Heart right ventricle (tissue), 16 donors: ENCODE results near the gene TM2D1. TPM values are rescaled to one million over a fixed set of nuclear protein-coding genes. Genes with fewer than 3 reads are reported as not detected.

Experiments used
- ATAC-seq, 8 donors: fragments of 200-7000 bp; cut with Tn5 transposase; one replicate each; pipeline ENCODE4 v1.9.1; 2020; ENCODE audit warnings: mild to moderate bottlenecking in 8 of 8, moderate library complexity in 8 of 8, moderate number of reproducible peaks in 1 of 8
- DNase-seq, 2 donors: peaks; one replicate each; pipeline ENCODE4 v3.0.0-alpha.2; 2020
- H3K27ac ChIP-seq, 10 donors: fragments of 200-600 bp; sonication (generic) in 2 of 10; one replicate each; pipeline versions ENCODE4 v1.5.0 to v1.8.0; 2020 to 2022; ENCODE audit warnings: mild to moderate bottlenecking in 3 of 10
- H3K27me3 ChIP-seq, 7 donors: fragments of 200-600 bp; one replicate each; pipeline ENCODE4 v1.8.0; 2021 to 2022; ENCODE audit warnings: mild to moderate bottlenecking in 2 of 7
- H3K36me3 ChIP-seq, 9 donors: fragments of 200-600 bp; sonication (generic) in 1 of 9; one replicate each; pipeline versions ENCODE4 v1.5.0 to v1.8.0; 2020 to 2022; ENCODE audit warnings: mild to moderate bottlenecking in 2 of 9
- H3K4me1 ChIP-seq, 9 donors: fragments of 200-600 bp; sonication (generic) in 1 of 9; one replicate each; pipeline versions ENCODE4 v1.5.0 to v1.8.0; 2020 to 2022; ENCODE audit warnings: mild to moderate bottlenecking in 4 of 9
- H3K4me3 ChIP-seq, 10 donors: fragments of 200-600 bp; sonication (generic) in 2 of 10; one replicate each; pipeline versions ENCODE4 v1.5.0 to v1.8.0; 2020 to 2022; ENCODE audit warnings: mild to moderate bottlenecking in 7 of 10, moderate library complexity in 2 of 10
- H3K9me3 ChIP-seq, 11 donors: fragments of 200-600 bp in 10 of 11; sonication (generic) in 2 of 11; one replicate each; pipeline versions ENCODE4 v1.5.0 to v1.8.0; 2013 to 2022; ENCODE audit warnings: mild to moderate bottlenecking in 2 of 11, control low read depth in 1 of 11, moderate library complexity in 1 of 11
- WGBS, 2 donors: extraction: QIAGEN DNeasy Blood & Tissue Kit; methylation state at CpG; one replicate each; pipeline ENCODE4 v1.1.7; 2013; ENCODE audit warnings: inconsistent platforms in 1 of 2; 5-methylcytosine and 5-hydroxymethylcytosine counted together
- intact Hi-C, 10 donors: fragments of 100-400 bp; cut with DNase I; formaldehyde crosslinking; loops; one replicate each; pipeline versions ENCODE4 v1.11.1 to v1.14.2; 2022
- polyA plus RNA-seq, 2 donors: library from polyadenylated mRNA; stranded (reverse); fragments of 200-250 nt; gene quantifications; one replicate each; pipeline ENCODE4 v1.2.3, GENCODE V29; 2013
- total RNA-seq, 10 donors: library from RNA; stranded (reverse); fragmentation: NEBNext Ultra II Directional in 3 of 10; extraction: Animal tissue kit (Norgen Biotek cat#: 25700) in 3 of 10; gene quantifications; one replicate each; pipeline versions ENCODE4 v1.2.1 to v1.2.4, GENCODE V29; 2021 to 2023
- TF ChIP-seq, protein P1 (sequence below), 9 donors: fragments of 200-600 bp; sonication (generic) in 2 of 9; IDR thresholded peaks; one replicate each; pipeline versions ENCODE4 v1.5.0 to v1.8.0; 2021 to 2022; ENCODE audit warnings: antibody characterized with exemption in 9 of 9, mild to moderate bottlenecking in 5 of 9, moderate library complexity in 1 of 9
- donor health status: Arrhythmogenic right ventricular cardiomyopathy.
- donor health status: ischemic (EF 13 %, LVEDD 7.1; RV severe dilation, severe dysfunction).
- donor health status: healthy with polysubstance abuse.
- donor health status: DM: no; HTN: yes; CAD: no.
- donor health status: DM: no; HTN: no; CAD: no.
- donor health status: ischemic (EF 25% LVEDD 6.9; RV normal size, moderate dysfunction).
- donor health status: ischemic (EF 25% LVEDD 5.7; RV mildly dilated, moderate dysfunction).
- donor health status: healthy.
- donor health status: DM: yes; HTN: yes; CAD: no.
- donor health status: Ischemic cardiomyopathy.
- donor health status: ischemic (EF 35%, LVEDD 5.7; RV mildly dilated, moderate dysfunction).
- donor health status: nonischemic (EF 11% LVEDD 7.7; RV severe dilation, severe dysfunction).
- donor health status: DM: yes; HTN: yes; CAD: no.
- donor health status: PGD.
- donor health status: ischemic (EF 29% LVEDD 5.4; RV normal size, mild dysfunction).
- donor health status: nonischemic (EF 23%, LVEDD 6.1; RV moderate dilation, normal function).

Gene TM2D1
- total and polyA plus RNA-seq, 12 donors: 12.9 to 44.7 (median 36.2) TPM

DNA sequence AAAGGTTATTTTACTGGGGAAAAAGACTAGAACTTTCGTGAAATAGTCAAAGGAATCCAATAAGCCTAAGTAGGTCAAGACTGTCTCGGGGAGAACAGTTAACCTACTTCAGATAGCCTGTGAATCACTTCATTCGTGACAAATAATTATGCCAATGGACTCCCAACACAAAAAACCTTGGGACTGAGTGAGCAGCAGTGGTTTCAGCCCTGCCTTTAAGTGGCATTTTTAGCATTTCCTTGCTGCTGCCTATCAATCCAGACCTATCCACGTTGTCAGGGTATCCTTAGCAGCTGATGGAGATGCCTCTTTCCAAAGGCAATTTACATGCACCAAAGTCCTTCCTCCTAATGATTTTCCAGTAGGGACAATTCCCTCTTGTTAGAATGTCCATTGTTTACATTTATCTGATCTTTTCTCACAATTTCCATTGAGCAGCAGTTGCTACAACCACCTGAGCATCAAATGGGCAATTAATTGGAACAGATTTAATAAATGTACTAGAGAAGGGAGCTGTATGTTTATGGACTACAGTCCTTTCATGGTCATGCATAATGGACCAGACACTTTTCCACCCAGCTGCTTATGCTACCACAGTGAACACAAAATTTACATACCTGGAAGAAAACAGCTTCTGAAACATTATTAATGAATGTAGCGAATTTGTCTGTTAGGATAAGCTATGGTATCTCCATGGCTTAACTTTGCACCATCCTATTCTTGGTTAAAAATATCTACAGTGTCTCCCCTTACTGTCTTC is 75.8 kb downstream of the TM2D1 start:
- TF ChIP-seq, protein P1, sequence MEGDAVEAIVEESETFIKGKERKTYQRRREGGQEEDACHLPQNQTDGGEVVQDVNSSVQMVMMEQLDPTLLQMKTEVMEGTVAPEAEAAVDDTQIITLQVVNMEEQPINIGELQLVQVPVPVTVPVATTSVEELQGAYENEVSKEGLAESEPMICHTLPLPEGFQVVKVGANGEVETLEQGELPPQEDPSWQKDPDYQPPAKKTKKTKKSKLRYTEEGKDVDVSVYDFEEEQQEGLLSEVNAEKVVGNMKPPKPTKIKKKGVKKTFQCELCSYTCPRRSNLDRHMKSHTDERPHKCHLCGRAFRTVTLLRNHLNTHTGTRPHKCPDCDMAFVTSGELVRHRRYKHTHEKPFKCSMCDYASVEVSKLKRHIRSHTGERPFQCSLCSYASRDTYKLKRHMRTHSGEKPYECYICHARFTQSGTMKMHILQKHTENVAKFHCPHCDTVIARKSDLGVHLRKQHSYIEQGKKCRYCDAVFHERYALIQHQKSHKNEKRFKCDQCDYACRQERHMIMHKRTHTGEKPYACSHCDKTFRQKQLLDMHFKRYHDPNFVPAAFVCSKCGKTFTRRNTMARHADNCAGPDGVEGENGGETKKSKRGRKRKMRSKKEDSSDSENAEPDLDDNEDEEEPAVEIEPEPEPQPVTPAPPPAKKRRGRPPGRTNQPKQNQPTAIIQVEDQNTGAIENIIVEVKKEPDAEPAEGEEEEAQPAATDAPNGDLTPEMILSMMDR (IDR thresholded peaks at IDR 0.05): no peak
- intact Hi-C loops: loop anchor here in 6 of 10 donors (10.0 kb wide), 4 partner anchors 194 to 674 kb away; no protein-coding TSS in a partner anchor
- H3K4me1 ChIP-seq: no peaks in the 10 kb centered on the region
- no peak overlapping the region for H3K4me3 ChIP-seq
- DNase-seq (no peak), ATAC-seq (no peak)
- no peak overlapping the region for H3K27ac ChIP-seq
- no peaks in the 10 kb centered on the region for H3K36me3 ChIP-seq
- no peaks in the 10 kb centered on the region for H3K27me3 ChIP-seq
- 77 to 79% methylated on average over 5 of the region's 5 CpGs for WGBS, 2 donors
- peaks cover 0 to 4% (median 0%) of the 10 kb centered on the region in 11 donors for H3K9me3 ChIP-seq

DNA sequence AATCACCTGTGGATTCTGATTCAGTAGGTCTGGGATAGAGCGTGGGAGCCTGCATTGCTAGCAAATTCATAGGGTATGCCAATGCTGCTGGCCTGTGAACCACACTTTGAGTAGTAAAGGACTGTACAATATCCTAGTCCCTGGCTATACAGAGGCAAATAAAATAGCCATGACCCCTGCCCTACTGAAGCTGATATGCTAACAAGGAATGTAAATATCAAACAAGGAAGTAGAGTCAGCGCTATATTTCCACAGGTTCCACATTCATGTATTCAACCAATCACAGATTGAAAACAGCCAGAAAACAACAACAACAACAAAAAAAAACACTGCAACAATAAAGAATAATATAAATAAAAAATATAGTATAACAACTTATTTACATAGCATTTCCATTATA is 77.8 kb downstream of the TM2D1 start:
- ATAC-seq (no peak), DNase-seq (no peak)
- WGBS, 2 donors: 95 to 96% methylated on average over 2 of the region's 2 CpGs
- TF ChIP-seq, protein P1 (IDR thresholded peaks at IDR 0.05): no peak
- no peaks in the 10 kb centered on the region for H3K27me3 ChIP-seq
- no peak overlapping the region for H3K27ac ChIP-seq
- H3K36me3 ChIP-seq: no peaks in the 10 kb centered on the region
- intact Hi-C loops: loop anchor here in 6 of 10 donors (10.0 kb wide), 4 partner anchors 192 to 672 kb away; no protein-coding TSS in a partner anchor
- H3K9me3 ChIP-seq: no peaks in the 10 kb centered on the region
- peaks cover 0 to 5% (median 2%) of the 10 kb centered on the region in 9 donors for H3K4me1 ChIP-seq
- no peak overlapping the region for H3K4me3 ChIP-seq

DNA sequence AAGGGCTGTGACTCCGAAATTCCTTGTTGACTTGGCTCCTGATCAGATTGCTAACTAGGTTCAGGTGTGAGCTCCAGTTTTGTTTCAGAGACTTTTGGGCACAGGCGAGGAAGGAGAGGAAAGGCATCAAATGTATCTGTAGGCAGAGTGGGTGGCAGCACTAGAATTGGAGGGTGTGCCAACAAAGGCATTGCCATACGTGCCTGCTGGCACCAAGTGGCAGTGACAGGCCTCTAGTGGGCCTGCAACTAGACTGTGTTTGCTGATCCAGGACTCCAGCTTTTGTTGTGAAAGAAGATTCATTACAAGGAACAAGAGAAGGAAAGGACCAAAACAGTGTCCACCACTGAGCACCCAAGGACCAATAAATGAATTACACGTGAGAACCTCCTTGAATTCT is 79.5 kb downstream of the TM2D1 start:
- intact Hi-C loops: loop anchor here in 6 of 10 donors (10.0 kb wide), 4 partner anchors 191 to 671 kb away; no protein-coding TSS in a partner anchor
- no peak for DNase-seq
- WGBS, 2 donors: 91 to 93% methylated on average over 4 of the region's 4 CpGs

GRCh38 chr1:61644303-61644702 is 80.6 kb downstream of the TM2D1 start:
- no peaks in the 10 kb centered on the region for H3K27me3 ChIP-seq
- WGBS, 2 donors: 92% methylated on average over 4 of the region's 4 CpGs
- no peaks in the 10 kb centered on the region for H3K36me3 ChIP-seq
- ATAC-seq: no peak
- no peak for DNase-seq
- TF ChIP-seq, protein P1 (IDR thresholded peaks at IDR 0.05): no peak
- no peak overlapping the region for H3K27ac ChIP-seq
- H3K4me3 ChIP-seq: no peak overlapping the region
- no peaks in the 10 kb centered on the region for H3K9me3 ChIP-seq
- peaks cover 0 to 24% (median 17%) of the 10 kb centered on the region in 9 donors for H3K4me1 ChIP-seq
- intact Hi-C loops: loop anchor here in 8 of 10 donors (5.0 to 10.0 kb wide), 8 partner anchors 182 to 672 kb away; no protein-coding TSS in a partner anchor

More for the DNA sequence above, 79.5 kb downstream of the TM2D1 start:
- no peaks in the 10 kb centered on the region for H3K27me3 ChIP-seq
- H3K27ac ChIP-seq: no peak overlapping the region
- H3K36me3 ChIP-seq: no peaks in the 10 kb centered on the region
- TF ChIP-seq, protein P1 (IDR thresholded peaks at IDR 0.05): no peak
- no peak for ATAC-seq
- H3K4me1 ChIP-seq: peaks cover 0 to 18% (median 13%) of the 10 kb centered on the region in 9 donors
- H3K9me3 ChIP-seq: no peaks in the 10 kb centered on the region
- H3K4me3 ChIP-seq: no peak overlapping the region
